Choroid plexus epithelial cell (primary cell): ENCODE results near the gene GSKIP.

Experiments
- DNase-seq: peaks from one replicate; pipeline ENCODE4 v3.0.0-alpha.2; 2010; ENCODE audit warnings: low read depth
- H3K4me3 ChIP-seq: 2 replicates; pipeline ENCODE4 v1.5.1; 2011; ENCODE audit warnings: low read depth, mild to moderate bottlenecking, control low read depth, low read length, moderate library complexity
- CTCF ChIP-seq: conservative IDR thresholded peaks from 2 replicates; pipeline ENCODE4 v1.5.1; 2011; ENCODE audit warnings: low read depth, mild to moderate bottlenecking, control low read depth, inconsistent platforms, low read length, moderate library complexity

Gene GSKIP

GRCh38 chr14:96410119-96410518 lies 46.8 kb downstream of the GSKIP start:
- H3K4me3 ChIP-seq: no peak overlapping the region
- DNase-seq: no peak
- no peak for TF ChIP-seq CTCF

- DNase-seq: no peak
- no peak for TF ChIP-seq CTCF
- no peak overlapping the region for H3K4me3 ChIP-seq
These were observed 50.2 kb downstream of the GSKIP start for GRCh38 chr14:96413526-96413925.

- TF ChIP-seq CTCF: no peak
- H3K4me3 ChIP-seq: no peak overlapping the region
- DNase-seq: no peak
These were observed 52.2 kb downstream of the GSKIP start for GRCh38 chr14:96415559-96415958.

- no peak overlapping the region for H3K4me3 ChIP-seq
- DNase-seq: no peak
- TF ChIP-seq CTCF: no peak
These were observed 53.0 kb downstream of the GSKIP start for GRCh38 chr14:96416292-96416691.

GRCh38 chr14:96417254-96417653 lies 53.9 kb downstream of the GSKIP start:
- DNase-seq: no peak
- H3K4me3 ChIP-seq: no peak overlapping the region
- no peak for TF ChIP-seq CTCF

GRCh38 chr14:96418075-96418474 lies 54.7 kb downstream of the GSKIP start:
- H3K4me3 ChIP-seq: no peak overlapping the region
- no peak for DNase-seq
- no peak for TF ChIP-seq CTCF

GRCh38 chr14:96421236-96421635 lies 57.9 kb downstream of the GSKIP start:
- no peak for TF ChIP-seq CTCF
- DNase-seq: no peak

More at GRCh38 chr14:96421236-96421635, 57.9 kb downstream of the GSKIP start:
- H3K4me3 ChIP-seq: no peak overlapping the region
